Transverse colon (tissue), 4 donors: ENCODE measurements around the gene VPS35. TPM values are rescaled to one million over a fixed set of nuclear protein-coding genes. Genes with fewer than 3 reads are reported as not detected.

Source experiments
- DNase-seq: peaks from one replicate; pipeline ENCODE4 v3.0.0-alpha.2; 2019
- H3K27ac ChIP-seq, 4 donors: fragments of 200-600 bp; sonication (generic); 2 replicates each; pipeline ENCODE4 v1.5.1; 2016 to 2018; ENCODE audit warnings: inconsistent platforms in 4 of 4
- H3K27me3 ChIP-seq: fragments of 200-600 bp; sonication (generic); 2 replicates; pipeline ENCODE4 v1.5.1; 2017; ENCODE audit warnings: inconsistent platforms
- H3K36me3 ChIP-seq, 4 donors: fragments of 200-600 bp; sonication (generic); 2 replicates each; pipeline ENCODE4 v1.5.1; 2017 to 2019; ENCODE audit warnings: inconsistent platforms in 4 of 4
- H3K4me1 ChIP-seq, 4 donors: fragments of 200-600 bp; sonication (generic); 2 replicates each; pipeline ENCODE4 v1.5.1; 2017 to 2020; ENCODE audit warnings: inconsistent platforms in 4 of 4
- H3K4me3 ChIP-seq, 4 donors: fragments of 200-600 bp; sonication (generic); 1 replicate in 1 of 4; 2 replicates in 3 of 4; pipeline versions ENCODE4 v1.5.1 to v1.6.1; 2017 to 2019; ENCODE audit warnings: inconsistent platforms in 4 of 4
- H3K9me3 ChIP-seq, 2 donors: fragments of 200-600 bp; sonication (generic); 2 replicates each; pipeline ENCODE4 v1.5.1; 2017 to 2019; ENCODE audit warnings: inconsistent platforms in 2 of 2
- EP300 ChIP-seq: sonication (generic); formaldehyde crosslinking; IDR thresholded peaks from one replicate; pipeline ENCODE4 v1.6.1; 2017; ENCODE audit warnings: antibody characterized with exemption, low read depth
- POLR2A ChIP-seq: fragments of 450-650 bp; IDR thresholded peaks from one replicate; pipeline ENCODE4 v1.6.1; 2016; ENCODE audit warnings: antibody characterized with exemption, mild to moderate bottlenecking, moderate library complexity
- POLR2AphosphoS5 ChIP-seq, 3 donors: sonication (generic); formaldehyde crosslinking; IDR thresholded peaks; one replicate each; pipeline ENCODE4 v1.6.1; 2016; ENCODE audit warnings: antibody characterized with exemption in 3 of 3
- WGBS, 2 donors: methylation state at CpG; one replicate each; pipeline ENCODE4 v1.1.5; 2018; ENCODE audit warnings: low coverage in 1 of 2; 5-methylcytosine and 5-hydroxymethylcytosine counted together
- in situ Hi-C, 4 donors: fragments of 200-750 bp; cut with MboI; loops; one replicate each; pipeline versions ENCODE4 v1.15.0 to v1.15.1; 2017; ENCODE audit warnings: low sequenced_read_pairs in 3 of 4, low pct_ligation_motif_present in 1 of 4, low pct_unique_long_range_greater_than_20kb in 1 of 4
- intact Hi-C: fragments of 100-400 bp; cut with DNase I; formaldehyde crosslinking; loops from one replicate; pipeline ENCODE4 v1.15.1; 2023; ENCODE audit warnings: low total_unique reads
- total RNA-seq, 4 donors: library from RNA; depleted of rRNA; stranded (reverse); fragments of >200 nt; gene quantifications; one replicate each; pipeline ENCODE4 v1.1.0, GENCODE V29; 2016
- TF ChIP-seq, protein P1 (sequence below), 5 experiments: fragments of 200-600 bp in 3 of 5; fragments of 450-650 bp in 2 of 5; sonication (generic) in 3 of 5; IDR thresholded peaks; 1 replicate in 2 of 5; 2 replicates in 3 of 5; pipeline ENCODE4 v1.5.1; 2016 to 2017; ENCODE audit warnings: antibody characterized with exemption in 5 of 5, inconsistent platforms in 3 of 5, mild to moderate bottlenecking in 2 of 5, moderate library complexity in 1 of 5

The VPS35 gene
- total RNA-seq, 4 donors from 2014 or later, result 63.2 to 102 (median 72.1) TPM

DNA sequence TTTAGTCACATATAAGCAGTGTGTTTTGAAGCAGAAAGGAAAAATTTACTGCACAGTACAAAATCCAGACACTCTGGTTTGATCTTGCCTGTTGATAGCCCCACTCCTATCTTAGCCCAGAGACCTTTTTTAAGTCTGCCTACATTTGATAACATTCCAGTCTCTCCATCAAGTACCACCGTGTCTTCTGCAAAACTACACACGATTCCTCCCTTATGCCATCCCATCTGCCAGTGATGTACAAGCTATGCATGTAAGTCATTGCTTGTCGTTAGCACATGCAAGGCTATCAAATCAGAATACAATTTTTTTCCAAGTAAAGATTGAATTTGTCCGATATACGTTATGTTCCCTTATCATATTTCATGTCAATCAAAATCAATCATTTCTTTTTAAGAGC, 82.7 kb downstream of the VPS35 start:
- intact Hi-C loops, result no loop called here
- WGBS, 2 donors, result 94 to 97% methylated on average over 5 of the region's 5 CpGs
- TF ChIP-seq POLR2A (no peak), POLR2AphosphoS5 (IDR thresholded peaks at IDR 0.05) (no peak), EP300 (no peak)
- TF ChIP-seq, protein P1, sequence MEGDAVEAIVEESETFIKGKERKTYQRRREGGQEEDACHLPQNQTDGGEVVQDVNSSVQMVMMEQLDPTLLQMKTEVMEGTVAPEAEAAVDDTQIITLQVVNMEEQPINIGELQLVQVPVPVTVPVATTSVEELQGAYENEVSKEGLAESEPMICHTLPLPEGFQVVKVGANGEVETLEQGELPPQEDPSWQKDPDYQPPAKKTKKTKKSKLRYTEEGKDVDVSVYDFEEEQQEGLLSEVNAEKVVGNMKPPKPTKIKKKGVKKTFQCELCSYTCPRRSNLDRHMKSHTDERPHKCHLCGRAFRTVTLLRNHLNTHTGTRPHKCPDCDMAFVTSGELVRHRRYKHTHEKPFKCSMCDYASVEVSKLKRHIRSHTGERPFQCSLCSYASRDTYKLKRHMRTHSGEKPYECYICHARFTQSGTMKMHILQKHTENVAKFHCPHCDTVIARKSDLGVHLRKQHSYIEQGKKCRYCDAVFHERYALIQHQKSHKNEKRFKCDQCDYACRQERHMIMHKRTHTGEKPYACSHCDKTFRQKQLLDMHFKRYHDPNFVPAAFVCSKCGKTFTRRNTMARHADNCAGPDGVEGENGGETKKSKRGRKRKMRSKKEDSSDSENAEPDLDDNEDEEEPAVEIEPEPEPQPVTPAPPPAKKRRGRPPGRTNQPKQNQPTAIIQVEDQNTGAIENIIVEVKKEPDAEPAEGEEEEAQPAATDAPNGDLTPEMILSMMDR (IDR thresholded peaks at IDR 0.05), result no peak
- no peak for DNase-seq
- Histone ChIP-seq H3K36me3 (no peaks in the 10 kb centered on the region), H3K27me3 (no peaks in the 10 kb centered on the region), H3K27ac (no peak overlapping the region), H3K4me3 (no peak overlapping the region), H3K4me1 (no peaks in the 10 kb centered on the region), H3K9me3 (no peaks in the 10 kb centered on the region)
- in situ Hi-C loops, result loop anchor here in 1 of 4 donors (10.0 kb wide), 1 partner anchor 51 kb away; no protein-coding TSS in a partner anchor

Other genes with a start within 250 kb of the VPS35 start
- gene SHCBP1, start 67.8 kb downstream of the VPS35 start, total RNA-seq, result 1 to 10 TPM in 1 of 4 donors, under 1 TPM in 2, not detected in 1; 0.27 to 6.8 (median 0.79) TPM
- gene ORC6, start 481 bp upstream of the VPS35 start, total RNA-seq, result 1 to 10 TPM in 2 of 4 donors, under 1 TPM in 1, not detected in 1; 0.60 to 4.9 (median 2.7) TPM
- not detected for gene MYLK3, start 59.2 kb upstream of the VPS35 start, total RNA-seq
- gene C16orf87, start 142.0 kb upstream of the VPS35 start, total RNA-seq, result 10 to 100 TPM in 1 of 4 donors, 1 to 10 TPM in 1, under 1 TPM in 2; 0.20 to 10.6 (median 4.4) TPM
- 10 to 100 TPM; 10.9 to 29.5 (median 16.9) TPM for gene GPT2, start 195.2 kb upstream of the VPS35 start, total RNA-seq